Neural progenitor cell (in vitro differentiated cells): ENCODE results near the gene WNT2B. TPM values are rescaled to one million over a fixed set of nuclear protein-coding genes. Genes with fewer than 3 reads are reported as not detected.

Experiments
- DNase-seq: peaks from one replicate; pipeline ENCODE4 v3.0.0-alpha.2; 2016; ENCODE audit warnings: low spot score
- H2AFZ ChIP-seq: fragments of 200-600 bp; sonication (generic); replicated peaks from 2 replicates; pipeline ENCODE4 v1.6.1; 2016; ENCODE audit warnings: antibody characterized with exemption
- H3F3A ChIP-seq: fragments of 200-600 bp; sonication (generic); 2 replicates; pipeline ENCODE4 v1.6.1; 2016; ENCODE audit warnings: antibody characterized with exemption, low read depth
- H3K27ac ChIP-seq: fragments of 200-600 bp; sonication (generic); 2 replicates; pipeline ENCODE4 v1.5.1; 2016; ENCODE audit warnings: mild to moderate bottlenecking
- H3K27me3 ChIP-seq: fragments of 200-600 bp; sonication (generic); 2 replicates; pipeline ENCODE4 v1.6.1; 2016; ENCODE audit warnings: mild to moderate bottlenecking, moderate library complexity
- H3K36me3 ChIP-seq: fragments of 200-600 bp; sonication (generic); 2 replicates; pipeline ENCODE4 v1.5.1; 2016
- H3K4me1 ChIP-seq: fragments of 200-600 bp; sonication (generic); 2 replicates; pipeline ENCODE4 v1.6.1; 2016; ENCODE audit warnings: mixed run types
- H3K4me2 ChIP-seq: fragments of 200-600 bp; sonication (generic); 2 replicates; pipeline ENCODE4 v1.6.1; 2016
- H3K4me3 ChIP-seq: fragments of 200-600 bp; sonication (generic); 2 replicates; pipeline ENCODE4 v1.5.1; 2016
- H3K79me2 ChIP-seq: fragments of 200-600 bp; sonication (generic); 2 replicates; pipeline ENCODE4 v1.6.1; 2016; ENCODE audit warnings: low read depth
- H3K9ac ChIP-seq: fragments of 200-600 bp; sonication (generic); 2 replicates; pipeline ENCODE4 v1.6.1; 2016
- H3K9me3 ChIP-seq: fragments of 200-600 bp; sonication (generic); 2 replicates; pipeline ENCODE4 v1.5.1; 2016; ENCODE audit warnings: low read depth
- H4K20me1 ChIP-seq: fragments of 200-600 bp; sonication (generic); 2 replicates; pipeline ENCODE4 v1.6.1; 2016; ENCODE audit warnings: low read depth
- H3K27ac Mint-ChIP-seq: 3 replicates; pipeline ENCODE4 v1.8.0; 2021; ENCODE audit warnings: mixed read lengths
- H3K27me3 Mint-ChIP-seq: 2 replicates; pipeline ENCODE4 v1.8.0; 2022; ENCODE audit warnings: low read depth, mild to moderate bottlenecking, inconsistent platforms, moderate library complexity, mixed read lengths; ENCODE audit not compliant: insufficient read depth
- H3K36me3 Mint-ChIP-seq: 3 replicates; pipeline ENCODE4 v1.8.0; 2021; ENCODE audit warnings: mixed read lengths
- H3K4me1 Mint-ChIP-seq: 3 replicates; pipeline ENCODE4 v1.8.0; 2021; ENCODE audit warnings: mixed read lengths
- H3K4me3 Mint-ChIP-seq: 3 replicates; pipeline ENCODE4 v1.8.0; 2021; ENCODE audit warnings: mild to moderate bottlenecking, moderate library complexity, mixed read lengths
- H3K9me3 Mint-ChIP-seq: 3 replicates; pipeline ENCODE4 v1.8.0; 2020; ENCODE audit warnings: mixed read lengths
- EZH2 ChIP-seq: fragments of 200-600 bp; sonication (generic); IDR thresholded peaks from 2 replicates; pipeline ENCODE4 v1.6.1; 2017; ENCODE audit warnings: antibody characterized with exemption, mild to moderate bottlenecking, moderate library complexity
- EZH2phosphoT487 ChIP-seq: fragments of 200-600 bp; sonication (generic); IDR thresholded peaks from 2 replicates; pipeline ENCODE4 v1.6.1; 2017; ENCODE audit warnings: antibody characterized with exemption
- total RNA-seq: library from RNA; depleted of rRNA; stranded (reverse); fragments of >200 nt; gene quantifications from 2 replicates; pipeline ENCODE4 v1.2.3, GENCODE V29; 2015; ENCODE audit warnings: low replicate concordance
- TF ChIP-seq, protein P1 (sequence below): fragments of 200-600 bp; sonication (generic); IDR thresholded peaks from 2 replicates; pipeline ENCODE4 v1.5.1; 2017; ENCODE audit warnings: antibody characterized with exemption, mild to moderate bottlenecking

Gene WNT2B
- total RNA-seq, 1 donor from 2014 or later: 1.6 TPM

DNA sequence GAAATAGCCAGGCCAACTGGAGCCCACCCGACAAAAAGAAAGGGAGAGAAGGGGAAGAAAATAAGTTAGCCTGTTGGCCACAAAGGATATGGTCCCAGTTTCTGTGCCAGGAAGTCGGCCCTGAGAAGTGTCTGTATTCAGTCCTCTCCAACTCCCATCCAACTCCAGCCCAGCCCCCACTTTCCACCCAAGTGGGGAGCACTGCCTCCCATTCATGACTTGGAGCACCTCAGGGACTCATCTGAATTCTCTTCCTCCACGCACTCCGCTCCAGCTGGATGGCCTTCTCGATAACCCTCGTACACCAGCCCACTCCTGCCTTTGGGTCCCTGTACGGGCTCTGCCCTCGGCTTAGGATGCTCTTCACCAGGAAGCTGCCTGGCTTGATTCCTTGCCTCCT lies 2.0 kb upstream of the WNT2B start:
- Mint-ChIP-seq H3K27me3 (peaks cover 20% of the 10 kb centered on the region), H3K4me1 (peaks cover 63% of the 10 kb centered on the region), H3K4me3 (peak overlapping the region; percentile 88), H3K36me3 (no peaks in the 10 kb centered on the region), H3K9me3 (no peaks in the 10 kb centered on the region), H3K27ac (peak overlapping the region; percentile 47)
- no peaks in the 10 kb centered on the region for H4K20me1 ChIP-seq
- no peak overlapping the region for H3K4me2 ChIP-seq
- H2AFZ ChIP-seq: no peak overlapping the region
- TF ChIP-seq EZH2phosphoT487: no peak
- no peak for TF ChIP-seq EZH2
- TF ChIP-seq, protein P1, sequence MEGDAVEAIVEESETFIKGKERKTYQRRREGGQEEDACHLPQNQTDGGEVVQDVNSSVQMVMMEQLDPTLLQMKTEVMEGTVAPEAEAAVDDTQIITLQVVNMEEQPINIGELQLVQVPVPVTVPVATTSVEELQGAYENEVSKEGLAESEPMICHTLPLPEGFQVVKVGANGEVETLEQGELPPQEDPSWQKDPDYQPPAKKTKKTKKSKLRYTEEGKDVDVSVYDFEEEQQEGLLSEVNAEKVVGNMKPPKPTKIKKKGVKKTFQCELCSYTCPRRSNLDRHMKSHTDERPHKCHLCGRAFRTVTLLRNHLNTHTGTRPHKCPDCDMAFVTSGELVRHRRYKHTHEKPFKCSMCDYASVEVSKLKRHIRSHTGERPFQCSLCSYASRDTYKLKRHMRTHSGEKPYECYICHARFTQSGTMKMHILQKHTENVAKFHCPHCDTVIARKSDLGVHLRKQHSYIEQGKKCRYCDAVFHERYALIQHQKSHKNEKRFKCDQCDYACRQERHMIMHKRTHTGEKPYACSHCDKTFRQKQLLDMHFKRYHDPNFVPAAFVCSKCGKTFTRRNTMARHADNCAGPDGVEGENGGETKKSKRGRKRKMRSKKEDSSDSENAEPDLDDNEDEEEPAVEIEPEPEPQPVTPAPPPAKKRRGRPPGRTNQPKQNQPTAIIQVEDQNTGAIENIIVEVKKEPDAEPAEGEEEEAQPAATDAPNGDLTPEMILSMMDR: no peak
- H3K79me2 ChIP-seq: no peaks in the 10 kb centered on the region
- no peak for DNase-seq
- H3K27me3 ChIP-seq: peaks cover 100% of the 10 kb centered on the region
- H3F3A ChIP-seq: peaks cover 41% of the 10 kb centered on the region
- no peaks in the 10 kb centered on the region for H3K9me3 ChIP-seq
- no peak overlapping the region for H3K4me3 ChIP-seq
- no peak overlapping the region for H3K27ac ChIP-seq
- peaks cover 38% of the 10 kb centered on the region for H3K4me1 ChIP-seq
- H3K9ac ChIP-seq: no peak overlapping the region
- H3K36me3 ChIP-seq: no peaks in the 10 kb centered on the region

DNA sequence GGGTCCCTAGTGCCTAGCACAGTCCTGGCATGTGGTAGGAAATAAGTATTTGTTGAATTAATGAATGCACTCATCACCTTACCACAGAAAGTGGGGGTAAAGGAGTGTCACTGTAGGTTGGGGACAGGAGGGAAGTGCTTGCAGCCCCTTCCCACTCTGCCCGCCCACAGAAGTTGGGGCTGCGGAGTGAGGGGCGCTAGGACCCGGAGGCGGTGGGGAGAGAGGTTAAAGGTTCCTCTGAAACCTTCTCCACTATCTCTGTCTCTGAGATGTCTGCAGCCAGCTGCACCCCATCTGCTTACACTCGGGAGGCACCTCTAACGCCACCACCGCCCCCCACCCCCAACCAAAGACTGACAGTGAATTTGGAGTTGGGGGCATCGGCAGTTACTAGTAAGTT lies 1.4 kb upstream of the WNT2B start:
- peak overlapping the region; percentile 60 for H3K4me3 ChIP-seq
- H3K4me1 Mint-ChIP-seq: peaks cover 67% of the 10 kb centered on the region
- no peak overlapping the region for H3K9ac ChIP-seq
- H2AFZ ChIP-seq: no peak overlapping the region
- H3K9me3 Mint-ChIP-seq: no peaks in the 10 kb centered on the region
- H3K9me3 ChIP-seq: no peaks in the 10 kb centered on the region
- no peaks in the 10 kb centered on the region for H4K20me1 ChIP-seq
- TF ChIP-seq EZH2 (no peak), EZH2phosphoT487 (no peak)
- TF ChIP-seq, protein P1: no peak
- no peak for DNase-seq
- H3K27me3 ChIP-seq: peaks cover 100% of the 10 kb centered on the region
- H3K79me2 ChIP-seq: no peaks in the 10 kb centered on the region
- H3K36me3 Mint-ChIP-seq: peaks cover 6% of the 10 kb centered on the region
- peaks cover 35% of the 10 kb centered on the region for H3F3A ChIP-seq
- H3K27ac Mint-ChIP-seq: peak overlapping the region; percentile 58
- peak overlapping the region; percentile 88 for H3K4me3 Mint-ChIP-seq
- peaks cover 36% of the 10 kb centered on the region for H3K4me1 ChIP-seq
- H3K4me2 ChIP-seq: peak overlapping the region; percentile 93
- H3K36me3 ChIP-seq: no peaks in the 10 kb centered on the region
- peaks cover 20% of the 10 kb centered on the region for H3K27me3 Mint-ChIP-seq
- no peak overlapping the region for H3K27ac ChIP-seq

DNA sequence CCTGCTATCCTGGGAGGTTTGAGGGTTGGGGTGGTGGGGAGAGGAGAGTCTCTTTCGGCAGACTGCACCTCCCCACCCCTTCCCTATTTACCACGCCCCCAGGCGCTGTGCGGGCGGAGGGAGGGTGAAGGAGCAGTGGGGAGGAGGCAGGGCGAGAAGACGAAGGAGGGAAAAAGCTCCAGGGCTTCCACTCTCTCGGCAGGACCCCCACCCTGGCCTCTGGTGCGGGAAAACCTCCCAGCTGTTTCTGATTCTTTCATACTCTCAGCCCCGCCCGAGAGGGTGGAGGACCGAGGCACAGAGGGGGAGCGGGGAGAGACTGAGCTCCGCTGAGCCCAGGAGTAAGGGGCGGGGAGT lies 866 bp upstream of the WNT2B start:
- no peak overlapping the region for H3K27ac ChIP-seq
- peak overlapping the region; percentile 60 for H3K4me3 ChIP-seq
- H3K9ac ChIP-seq: no peak overlapping the region
- no peaks in the 10 kb centered on the region for H3K36me3 ChIP-seq
- peaks cover 30% of the 10 kb centered on the region for H3K4me1 ChIP-seq
- no peaks in the 10 kb centered on the region for H4K20me1 ChIP-seq
- H2AFZ ChIP-seq: peak overlapping the region; percentile 96
- peaks cover 31% of the 10 kb centered on the region for H3F3A ChIP-seq
- Mint-ChIP-seq H3K27ac (no peak overlapping the region), H3K9me3 (no peaks in the 10 kb centered on the region), H3K4me1 (peaks cover 67% of the 10 kb centered on the region), H3K27me3 (peaks cover 17% of the 10 kb centered on the region), H3K36me3 (peaks cover 8% of the 10 kb centered on the region), H3K4me3 (peak overlapping the region; percentile 88)
- peaks cover 100% of the 10 kb centered on the region for H3K27me3 ChIP-seq
- H3K9me3 ChIP-seq: no peaks in the 10 kb centered on the region
- TF ChIP-seq EZH2phosphoT487 (no peak), EZH2 (no peak)
- TF ChIP-seq, protein P1: no peak
- peak; percentile 62 for DNase-seq
- H3K4me2 ChIP-seq: peak overlapping the region; percentile 93
- no peaks in the 10 kb centered on the region for H3K79me2 ChIP-seq
